HCT116 (cell line): ENCODE measurements around the gene ERC2. TPM values are rescaled to one million over a fixed set of nuclear protein-coding genes. Genes with fewer than 3 reads are reported as not detected.

Experiments used
- ATAC-seq: fragments of 200-7000 bp; cut with Tn5 transposase; 2 replicates; pipeline ENCODE4 v1.9.1; 2020; ENCODE audit warnings: mild to moderate bottlenecking, moderate library complexity
- BruUV-seq: library from RNA; stranded (reverse); fragments of 400-500 nt; replicated peaks from 2 replicates; lab custom pipeline; 2021; lab: Mats Ljungman, UMichigan
- CTCF ChIA-PET: fragments of 300-600 bp; sonication (Branson Sonifier 250); formaldehyde crosslinking; loops from one replicate; lab custom pipeline; 2021; ENCODE audit warnings: antibody characterized with exemption; lab: Charles Lee
- POLR2A ChIA-PET: fragments of 300-600, 350-600 bp; sonication (Branson Sonifier 250); formaldehyde crosslinking; loops from one replicate; lab custom pipeline; 2021; ENCODE audit warnings: antibody characterized with exemption; lab: Charles Lee
- RAD21 ChIA-PET, 2 experiments: fragments of 300-600 bp; sonication (Branson Sonifier 250); formaldehyde crosslinking; loops; one replicate each; lab custom pipeline; 2023; ENCODE audit warnings: low total read pairs in 2 of 2; ENCODE audit not compliant: uncharacterized antibody in 2 of 2, unreplicated experiment in 2 of 2, low non-redundant PET in 1 of 2; lab: Charles Lee
- DNase-seq: peaks from one replicate; pipeline ENCODE4 v3.0.0-alpha.2; 2010; ENCODE audit warnings: low read depth, low spot score
- H2AFZ ChIP-seq: fragments of 200-600 bp; shearing (Covaris generic), sonication (generic); 2 replicates; pipeline ENCODE4 v1.6.1; 2017; ENCODE audit warnings: low read depth, mixed run types, mixed read lengths, antibody characterized with exemption, low read length; ENCODE audit not compliant: poor library complexity, severe bottlenecking
- H3K27ac ChIP-seq: 2 replicates; pipeline ENCODE4 v1.5.1; 2012; ENCODE audit warnings: low read depth, low read length
- H3K27me3 ChIP-seq: fragments of 200-600 bp; sonication (generic); 2 replicates; pipeline ENCODE4 v1.6.1; 2016; ENCODE audit warnings: mixed run types, low read length, mixed read lengths; ENCODE audit not compliant: insufficient read depth
- H3K36me3 ChIP-seq, 2 experiments: fragments of 200-500 bp in 1 of 2; fragments of 200-600 bp in 1 of 2; sonication (Bioruptor generic) in 1 of 2; sonication (generic) in 1 of 2; 2 replicates each; pipeline versions ENCODE4 v1.5.1 to v1.6.1; 2014 to 2016; ENCODE audit warnings: low read length in 2 of 2, inconsistent platforms in 1 of 2, mixed read lengths in 1 of 2, mixed run types in 1 of 2; ENCODE audit not compliant: insufficient read depth in 2 of 2, control insufficient read depth in 1 of 2
- H3K4me1 ChIP-seq, 2 experiments: fragments of 200-600 bp in 1 of 2; sonication (generic) in 1 of 2; 2 replicates each; pipeline versions ENCODE4 v1.5.1 to v1.6.1; 2012 to 2017; ENCODE audit warnings: low read length in 2 of 2, inconsistent platforms in 1 of 2, mild to moderate bottlenecking in 1 of 2, mixed read lengths in 1 of 2, mixed run types in 1 of 2, moderate library complexity in 1 of 2; ENCODE audit not compliant: insufficient read depth in 2 of 2, control insufficient read depth in 1 of 2
- H3K4me2 ChIP-seq: fragments of 200-600 bp; sonication (generic); 2 replicates; pipeline ENCODE4 v1.6.1; 2017; ENCODE audit warnings: mixed run types, low read length, mixed read lengths
- H3K4me3 ChIP-seq, 2 experiments: fragments of 200-600 bp in 1 of 2; sonication (generic) in 1 of 2; replicated peaks in 1 of 2; 2 replicates each; pipeline ENCODE4 v1.5.1; 2011 to 2016; ENCODE audit warnings: low read length in 2 of 2, control low read depth in 1 of 2, low read depth in 1 of 2, mild to moderate bottlenecking in 1 of 2, mixed read lengths in 1 of 2, mixed run types in 1 of 2
- H3K79me2 ChIP-seq: fragments of 200-600 bp; sonication (generic); 2 replicates; pipeline ENCODE4 v1.6.1; 2017; ENCODE audit warnings: mild to moderate bottlenecking, mixed run types, low read length, moderate library complexity, mixed read lengths; ENCODE audit not compliant: insufficient read depth
- H3K9ac ChIP-seq: fragments of 200-600 bp; sonication (generic); 2 replicates; pipeline ENCODE4 v1.6.1; 2016; ENCODE audit warnings: low read length, mixed read lengths
- H3K9me2 ChIP-seq: fragments of 200-600 bp; sonication (generic), shearing (Covaris generic); 2 replicates; pipeline ENCODE4 v1.6.1; 2017; ENCODE audit warnings: mixed run types, mild to moderate bottlenecking, moderate library complexity; ENCODE audit not compliant: insufficient read depth
- H3K9me3 ChIP-seq, 2 experiments: fragments of 200-500 bp in 1 of 2; fragments of 200-600 bp in 1 of 2; sonication (Bioruptor generic) in 1 of 2; sonication (generic) in 1 of 2; 2 replicates each; pipeline ENCODE4 v1.6.1; 2014 to 2017; ENCODE audit warnings: low read length in 2 of 2, mixed read lengths in 2 of 2, inconsistent platforms in 1 of 2, low read depth in 1 of 2, mild to moderate bottlenecking in 1 of 2, mixed run types in 1 of 2, moderate library complexity in 1 of 2; ENCODE audit not compliant: control insufficient read depth in 1 of 2, insufficient read depth in 1 of 2
- H4K20me1 ChIP-seq: fragments of 200-600 bp; sonication (generic), shearing (Covaris generic); 2 replicates; pipeline ENCODE4 v1.6.1; 2017; ENCODE audit warnings: mixed run types, mild to moderate bottlenecking, moderate library complexity; ENCODE audit not compliant: insufficient read depth
- ATF3 ChIP-seq: IDR thresholded peaks from 2 replicates; pipeline ENCODE4 v1.6.1; 2012
- CBX3 ChIP-seq: IDR thresholded peaks from 2 replicates; pipeline ENCODE4 v1.6.1; 2012; ENCODE audit warnings: low read depth
- CEBPB ChIP-seq: IDR thresholded peaks from 2 replicates; pipeline ENCODE4 v1.6.1; 2012; ENCODE audit warnings: low read depth
- CTCF ChIP-seq, 3 experiments: fragments of 200-600 bp in 1 of 3; sonication (generic) in 1 of 3; IDR thresholded peaks in 2 of 3; conservative IDR thresholded peaks in 1 of 3; 2 replicates each; pipeline ENCODE4 v1.5.1; 2012 to 2017; ENCODE audit warnings: low read depth in 2 of 3, low read length in 2 of 3, antibody characterized with exemption in 1 of 3, borderline replicate concordance in 1 of 3, control low read depth in 1 of 3, mild to moderate bottlenecking in 1 of 3, mixed read lengths in 1 of 3, mixed run types in 1 of 3, moderate library complexity in 1 of 3; ENCODE audit not compliant: insufficient read depth in 1 of 3
- EZH2 ChIP-seq: fragments of 200-600 bp; sonication (generic); IDR thresholded peaks from 2 replicates; pipeline ENCODE4 v1.6.1; 2017; ENCODE audit warnings: antibody characterized with exemption, mixed run types
- JUND ChIP-seq: IDR thresholded peaks from 2 replicates; pipeline ENCODE4 v1.6.1; 2012
- MAX ChIP-seq: IDR thresholded peaks from 2 replicates; pipeline ENCODE4 v1.6.1; 2012
- POLR2AphosphoS5 ChIP-seq: IDR thresholded peaks from 2 replicates; pipeline ENCODE4 v1.6.1; 2011; ENCODE audit warnings: mild to moderate bottlenecking, low read depth, low read length, moderate library complexity
- REST ChIP-seq: IDR thresholded peaks from 2 replicates; pipeline ENCODE4 v1.6.1; 2012; ENCODE audit warnings: low read depth
- SIN3A ChIP-seq: IDR thresholded peaks from 2 replicates; pipeline ENCODE4 v1.6.1; 2012; ENCODE audit warnings: low read depth
- SP1 ChIP-seq: IDR thresholded peaks from 2 replicates; pipeline ENCODE4 v1.6.1; 2012; ENCODE audit warnings: low read depth
- SRF ChIP-seq: IDR thresholded peaks from 2 replicates; pipeline ENCODE4 v1.6.1; 2012; ENCODE audit warnings: low read depth
- YY1 ChIP-seq: IDR thresholded peaks from 2 replicates; pipeline ENCODE4 v1.6.1; 2011; ENCODE audit warnings: low read length, low read depth, moderate library complexity, mild to moderate bottlenecking; ENCODE audit not compliant: insufficient replicate concordance; ENCODE audit errors: extremely low read depth
- ZBTB33 ChIP-seq: IDR thresholded peaks from 2 replicates; pipeline ENCODE4 v1.6.1; 2011; ENCODE audit warnings: mild to moderate bottlenecking, low read length, moderate library complexity; ENCODE audit not compliant: insufficient replicate concordance; ENCODE audit errors: extremely low read depth
- ZFX ChIP-seq: fragments of 450-650 bp; IDR thresholded peaks from 2 replicates; pipeline ENCODE4 v1.6.1; 2017
- ZNF274 ChIP-seq: fragments of 200-500 bp; sonication (Bioruptor generic); IDR thresholded peaks from 2 replicates; pipeline ENCODE4 v1.6.1; 2014; ENCODE audit warnings: mild to moderate bottlenecking, low read depth, low read length, inconsistent platforms
- intact Hi-C: fragments of 100-400 bp; cut with micrococcal nuclease; formaldehyde crosslinking; loops from 2 replicates; pipeline ENCODE4 v1.10.0; 2022
- total RNA-seq: library from RNA; stranded (reverse); gene quantifications from one replicate; pipeline ENCODE4 v1.2.1, GENCODE V29; 2021; ENCODE audit not compliant: unreplicated experiment

The ERC2 gene
- total RNA-seq, 1 experiment from 2014 or later = not detected

GRCh38 chr3:55505776-55506175 lies 962.5 kb downstream of the ERC2 start:
- POLR2A ChIA-PET = no interaction called here
- BruUV-seq = no TSS peak
- Histone ChIP-seq H3K4me1 (no peaks in the 10 kb centered on the region), H3K79me2 (no peaks in the 10 kb centered on the region), H4K20me1 (no peaks in the 10 kb centered on the region), H2AFZ (no peak overlapping the region), H3K9me3 (peaks cover 0 to 4% of the 10 kb centered on the region in 2 experiments; a peak in 2 of 4 replicates), H3K36me3 (no peaks in the 10 kb centered on the region), H3K9ac (no peak overlapping the region), H3K27me3 (no peaks in the 10 kb centered on the region), H3K27ac (no peak overlapping the region), H3K4me3 (no peak overlapping the region), H3K4me2 (no peak overlapping the region), H3K9me2 (no peaks in the 10 kb centered on the region)
- DNase-seq (no peak), ATAC-seq (no peak)
- no peak for TF ChIP-seq ZFX
- TF ChIP-seq MAX = no peak
- no peak for TF ChIP-seq SP1
- no peak for TF ChIP-seq ATF3
- TF ChIP-seq POLR2AphosphoS5 = no peak
- no peak for TF ChIP-seq ZNF274
- TF ChIP-seq REST = no peak
- no peak for TF ChIP-seq YY1
- no peak for TF ChIP-seq CEBPB
- TF ChIP-seq CTCF (IDR thresholded peaks at IDR 0.05 in 2 of 3, conservative IDR thresholded peaks at IDR 0.05 in 1 of 3; ENCODE audit: borderline replicate concordance in 1 of 3, insufficient read depth in 1 of 3, low read depth in 2 of 3, low read length in 2 of 3) = no peak
- no peak for TF ChIP-seq SRF
- TF ChIP-seq CBX3 = no peak
- TF ChIP-seq ZBTB33 = no peak
- no peak for TF ChIP-seq SIN3A
- TF ChIP-seq EZH2 = no peak
- TF ChIP-seq JUND = no peak
- RAD21 ChIA-PET = no interaction called here
- intact Hi-C loops = no loop called here
- CTCF ChIA-PET = no interaction called here
